NCI-H69 (cell line): ENCODE data around the gene AHRR.
"Not testable (repeated sequence)": the region's sequence is repeated elsewhere in the genome, so short reads cannot be mapped to it uniquely, and the experiment has no call there.

Source experiments
- DNase-seq: peaks from one replicate; lab custom pipeline; 2025; lab: John Stamatoyannopoulos, UW

The AHRR gene

GRCh38 chr5:321230-321725, at the start of gene AHRR:
Gene AHRR, plus strand, starts transcription at chr5:321714. Its CDS starts 22,189 bp downstream, at chr5:343903.
- DNase-seq = peak; percentile 74

- DNase-seq = not testable (repeated sequence)
These were observed 49.7 kb upstream of the AHRR start for GRCh38 chr5:271828-272167.

- DNase-seq = not testable (repeated sequence)
These were observed 48.4 kb upstream of the AHRR start for GRCh38 chr5:273091-273490.

GRCh38 chr5:273491-273890, 48.0 kb upstream of the AHRR start:
- DNase-seq = not testable (repeated sequence)

- DNase-seq = not testable (repeated sequence)
These were observed 47.2 kb upstream of the AHRR start for GRCh38 chr5:274346-274745.

- DNase-seq = no peak
These were observed 42.9 kb upstream of the AHRR start for GRCh38 chr5:278646-279045.

GRCh38 chr5:279051-279665, 42.4 kb upstream of the AHRR start:
- DNase-seq = not testable (repeated sequence)

- DNase-seq = no peak
These were observed 35.4 kb upstream of the AHRR start for GRCh38 chr5:285991-286557.

GRCh38 chr5:290200-290599, 31.3 kb upstream of the AHRR start:
- not testable (repeated sequence) for DNase-seq

- not testable (repeated sequence) for DNase-seq
These were observed 30.2 kb upstream of the AHRR start for GRCh38 chr5:291345-291744.

- not testable (repeated sequence) for DNase-seq
These were observed 26.7 kb upstream of the AHRR start for GRCh38 chr5:294788-295187.

GRCh38 chr5:296207-296606, 25.3 kb upstream of the AHRR start:
- DNase-seq = peak; percentile 36

- not testable (repeated sequence) for DNase-seq
These were observed 24.6 kb upstream of the AHRR start for GRCh38 chr5:296954-297353.

- DNase-seq = peak; percentile 52
These were observed 24.1 kb upstream of the AHRR start for GRCh38 chr5:297448-297847.

- DNase-seq = not testable (repeated sequence)
These were observed 23.4 kb upstream of the AHRR start for GRCh38 chr5:297991-298736.

- no peak for DNase-seq
These were observed 22.8 kb upstream of the AHRR start for GRCh38 chr5:298737-299125.

- not testable (repeated sequence) for DNase-seq
These were observed 21.6 kb upstream of the AHRR start for GRCh38 chr5:299921-300320.

GRCh38 chr5:300691-301435, 20.7 kb upstream of the AHRR start:
- DNase-seq = not testable (repeated sequence)

GRCh38 chr5:302416-302815, 19.1 kb upstream of the AHRR start:
- DNase-seq = peak; percentile 70

GRCh38 chr5:302966-303365, 18.5 kb upstream of the AHRR start:
- DNase-seq = no peak

GRCh38 chr5:303741-304140, 17.8 kb upstream of the AHRR start:
- not testable (repeated sequence) for DNase-seq

GRCh38 chr5:305050-305449, 16.5 kb upstream of the AHRR start:
- DNase-seq = no peak
